ENCODE data around the gene KRTAP1-4.

GRCh38 chr17:41016578-41017215 lies 13.3 kb downstream of the KRTAP1-4 start:
- TF ChIP-seq CTCF (tag by site-specific recombination; IDR thresholded peaks at IDR 0.05) (no peak), ZNF138 (tag by site-specific recombination; IDR thresholded peaks at IDR 0.05; ENCODE audit: borderline replicate concordance) (no peak), KLF16 (tag by site-specific recombination; IDR thresholded peaks at IDR 0.05) (no peak), ATF2 (tag by site-specific recombination; IDR thresholded peaks at IDR 0.05; ENCODE audit: low read depth) (no peak), BCL11A (tag by site-specific recombination; IDR thresholded peaks at IDR 0.05; ENCODE audit: low read depth) (no peak), REST (tag by site-specific recombination; IDR thresholded peaks at IDR 0.05) (no peak), ZSCAN30 (tag by site-specific recombination; IDR thresholded peaks at IDR 0.05) (no peak), ZNF426 (tag by site-specific recombination; IDR thresholded peaks at IDR 0.05) (no peak), ZSCAN18 (tag by site-specific recombination; IDR thresholded peaks at IDR 0.05) (no peak)

Data from HEK293 (cell line).